GM21825 (cell line): ENCODE measurements around the gene PRKAG1.

ENCODE experiments used
- ATAC-seq: cut with Tn5 transposase; IDR thresholded peaks from one replicate; pipeline ENCODE4 v1.9.1; 2021; ENCODE audit warnings: mild to moderate bottlenecking, moderate library complexity; ENCODE audit not compliant: unreplicated experiment

Gene PRKAG1

GRCh38 chr12:49032679-49033447 is 14.3 kb upstream of the PRKAG1 start:
- no peak for ATAC-seq

- ATAC-seq = no peak
These were observed 13.7 kb upstream of the PRKAG1 start for GRCh38 chr12:49032276-49032675.

GRCh38 chr12:49031573-49032161 is 13.1 kb upstream of the PRKAG1 start:
- no peak for ATAC-seq

DNA sequence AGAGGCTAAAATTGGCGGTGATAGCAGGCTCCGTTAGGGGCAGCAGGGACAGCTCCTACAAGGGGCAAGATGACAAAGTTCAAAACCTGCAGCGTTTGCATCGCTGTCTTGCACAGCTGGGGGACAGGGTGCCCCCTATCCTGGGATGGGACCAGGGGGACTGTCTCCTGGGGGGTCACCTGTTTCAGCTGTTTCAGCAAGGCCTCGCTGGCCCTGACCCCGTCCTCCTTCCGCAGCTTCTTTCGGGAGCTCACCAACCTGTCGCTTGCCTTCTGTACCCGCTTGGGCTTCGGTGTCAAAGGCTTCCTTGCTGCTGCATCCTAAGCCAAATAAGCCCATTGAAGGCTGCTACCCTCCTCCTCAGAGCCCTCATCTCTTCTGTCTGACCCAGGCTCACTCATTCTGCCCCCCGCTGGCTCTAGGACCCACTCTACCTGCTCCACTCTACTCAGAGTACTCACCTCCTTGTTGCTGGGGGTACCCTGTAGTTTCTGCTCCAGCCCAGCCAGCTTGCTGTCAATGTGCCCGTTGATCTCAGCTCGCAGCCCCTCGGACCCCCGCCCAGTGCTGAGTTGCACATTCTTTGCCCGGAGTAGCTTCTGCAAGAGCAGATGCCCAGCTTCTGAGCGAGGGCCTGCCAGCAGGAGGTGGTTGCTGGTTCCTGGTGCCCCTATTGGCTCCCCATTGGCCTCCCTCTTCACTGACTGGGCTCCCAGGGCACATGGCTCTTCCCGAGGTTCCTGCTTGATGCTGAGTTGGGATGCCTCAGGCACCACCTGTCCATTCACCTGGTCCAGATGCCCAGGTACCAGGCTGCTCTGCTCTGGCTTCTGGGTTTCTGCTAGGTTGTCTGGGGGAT is 12.4 kb upstream of the PRKAG1 start:
- ATAC-seq = no peak

GRCh38 chr12:49030119-49030518 is 11.5 kb upstream of the PRKAG1 start:
- no peak for ATAC-seq

- ATAC-seq = no peak
These were observed 10.2 kb upstream of the PRKAG1 start for GRCh38 chr12:49028666-49029275.

- ATAC-seq = no peak
These were observed 9.4 kb upstream of the PRKAG1 start for GRCh38 chr12:49027846-49028555.

DNA sequence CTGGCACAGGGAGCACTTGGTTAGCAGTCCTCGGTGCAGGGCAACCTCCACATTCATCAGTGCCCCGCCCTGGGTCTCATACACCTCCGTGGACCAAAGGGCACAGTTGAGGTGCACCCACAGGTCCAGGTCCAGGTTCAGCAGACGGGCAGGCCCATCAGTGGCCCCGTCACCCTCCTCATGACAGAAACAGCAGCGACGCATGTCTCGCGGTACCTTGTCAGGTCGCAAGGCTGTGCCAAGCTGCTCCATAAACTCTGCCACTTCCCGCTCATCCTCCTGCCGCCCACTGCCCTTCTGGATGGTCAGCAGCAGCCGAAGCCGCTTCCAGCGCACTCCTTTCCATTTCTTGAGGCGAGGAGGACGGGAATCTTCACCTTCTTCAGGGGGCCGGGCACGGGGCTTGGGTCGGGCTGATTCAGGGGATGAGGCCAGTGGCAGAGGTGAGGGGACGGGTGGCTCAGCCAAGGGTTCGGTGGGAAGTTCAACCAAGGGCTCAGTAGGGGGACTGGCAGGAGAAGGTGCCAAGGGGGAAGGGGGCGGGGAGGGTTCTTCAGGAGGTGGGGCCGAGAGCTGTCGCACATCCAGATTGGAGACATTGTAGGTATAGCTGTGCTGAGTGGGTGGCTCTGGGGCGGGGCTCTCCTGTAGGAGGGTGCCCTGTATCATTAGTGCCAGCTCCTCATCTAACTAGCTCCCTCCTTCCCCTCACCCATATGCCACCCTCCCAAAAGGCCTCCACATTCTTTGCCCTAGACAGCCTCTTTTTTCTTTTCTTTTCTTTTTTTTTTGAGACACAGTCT is 8.3 kb upstream of the PRKAG1 start:
- ATAC-seq = no peak

DNA sequence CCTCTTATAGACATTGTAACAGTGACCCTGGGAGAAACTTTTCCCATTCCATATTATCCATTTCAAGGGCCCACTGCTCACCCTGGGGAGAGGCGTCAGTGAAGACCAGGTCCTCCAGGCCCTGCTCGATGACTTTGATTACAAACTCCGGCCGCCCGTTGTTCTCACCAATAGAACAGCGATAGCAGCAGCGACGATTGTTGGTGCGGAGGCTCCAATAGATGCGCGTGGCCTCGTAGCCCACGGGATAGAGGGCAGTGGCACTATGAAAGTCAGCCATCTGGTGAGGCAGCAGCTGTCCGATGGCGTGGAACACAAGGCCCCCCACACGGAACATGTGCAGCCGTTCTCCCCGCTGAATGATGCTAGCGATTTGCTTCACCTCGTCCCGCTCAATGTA is 7.5 kb upstream of the PRKAG1 start:
- ATAC-seq = no peak

- ATAC-seq = no peak
These were observed 6.9 kb upstream of the PRKAG1 start for GRCh38 chr12:49025463-49025862.

- no peak for ATAC-seq
These were observed 6.0 kb upstream of the PRKAG1 start for GRCh38 chr12:49024543-49024942.

GRCh38 chr12:49023812-49024211 is 5.2 kb upstream of the PRKAG1 start:
- ATAC-seq = no peak

- no peak for ATAC-seq
These were observed 4.1 kb upstream of the PRKAG1 start for GRCh38 chr12:49022558-49023178.

DNA sequence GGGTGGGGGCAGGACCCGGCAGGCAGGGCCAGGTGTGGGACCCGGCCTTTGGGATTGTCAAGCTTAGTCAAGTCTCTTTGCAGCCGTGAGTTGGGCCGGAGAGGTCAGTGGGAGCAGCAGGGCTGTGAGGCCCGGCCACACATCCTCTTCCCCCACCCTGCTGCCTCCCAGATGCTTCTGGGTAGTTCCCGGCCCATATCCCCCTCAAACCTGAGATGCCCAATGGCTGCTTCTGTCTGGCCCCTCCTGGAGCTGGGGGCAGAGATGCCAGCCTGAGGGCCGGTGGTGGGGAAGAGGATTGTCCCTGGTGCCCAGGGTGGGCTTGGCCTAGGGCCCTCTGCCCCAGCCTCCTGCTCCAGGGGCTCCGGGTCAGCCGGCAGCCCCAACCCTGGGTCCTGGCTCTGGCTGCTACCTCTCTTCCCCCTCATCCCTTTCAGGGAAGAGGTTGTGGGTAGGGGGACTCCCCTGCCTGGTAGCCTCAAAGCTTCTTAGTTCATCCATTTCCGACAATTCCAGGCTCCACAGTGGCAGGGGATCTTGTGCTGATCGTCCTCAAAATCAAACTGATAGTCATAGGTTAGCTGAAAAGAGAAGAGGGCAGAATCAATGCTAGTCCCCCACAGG is 2.8 kb upstream of the PRKAG1 start:
- ATAC-seq = no peak

DNA sequence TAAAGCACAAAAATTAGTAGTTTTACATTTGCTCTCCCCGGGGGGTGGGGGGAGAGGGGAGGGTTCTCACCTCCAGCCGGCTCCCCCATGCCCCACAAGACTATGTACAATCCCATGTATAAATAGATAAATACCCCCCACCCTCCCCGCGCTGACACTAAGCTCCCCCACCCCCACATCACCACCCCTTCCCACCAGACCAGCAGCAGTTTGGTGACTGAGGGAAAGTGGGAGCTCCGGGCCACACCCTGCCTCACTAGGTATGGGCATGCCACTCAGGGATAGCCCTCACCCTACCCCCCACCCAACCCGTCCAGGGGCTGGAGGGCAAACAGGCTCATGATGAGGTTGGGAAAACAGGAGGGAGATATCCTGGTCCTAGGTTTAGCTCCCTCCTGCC is 1.9 kb upstream of the PRKAG1 start:
- no peak for ATAC-seq

DNA sequence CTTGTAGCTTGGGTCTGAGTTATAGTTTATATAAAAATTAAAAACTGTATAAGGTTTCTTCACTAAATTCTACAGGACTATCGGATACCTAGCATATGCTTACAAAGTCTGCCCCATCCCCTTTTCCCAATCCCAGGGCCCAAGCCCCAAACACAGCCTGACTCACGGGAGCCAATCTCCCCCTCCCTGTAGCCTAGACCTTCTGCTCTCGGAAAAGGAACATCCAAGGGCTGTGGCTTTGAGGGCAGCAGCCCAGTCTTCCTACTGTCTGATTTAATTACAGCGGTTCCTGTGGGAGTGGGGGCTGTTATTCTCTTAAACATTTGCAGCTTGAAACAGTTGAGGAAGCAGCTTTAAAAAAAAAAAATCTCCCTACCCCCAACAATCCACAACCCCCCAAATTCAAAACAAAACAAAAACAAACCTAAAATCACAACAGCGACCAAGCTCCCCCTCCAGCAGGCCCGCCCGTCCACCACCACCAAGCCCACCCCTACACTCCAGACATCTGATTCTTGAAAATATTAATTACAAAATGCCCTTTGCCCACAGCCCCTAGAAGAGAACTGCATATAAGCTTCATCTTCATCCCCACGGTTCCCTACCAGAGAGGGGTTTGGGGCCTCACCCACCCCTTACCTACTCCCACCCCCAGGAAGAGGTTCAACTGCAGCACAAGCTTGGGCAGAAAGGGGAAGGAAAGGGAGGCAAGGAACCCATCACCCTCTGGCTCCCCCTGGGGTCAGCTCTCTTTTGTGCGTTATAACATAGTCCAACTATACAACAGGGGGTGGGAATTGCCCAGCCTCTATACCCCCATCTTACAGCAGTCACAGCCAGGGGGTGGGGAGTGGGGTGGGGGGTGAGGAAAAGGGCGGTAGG is 1.1 kb upstream of the PRKAG1 start:
- ATAC-seq = no peak

GRCh38 chr12:49019120-49019430 is 499 bp upstream of the PRKAG1 start:
- ATAC-seq = peak; percentile 14

DNA sequence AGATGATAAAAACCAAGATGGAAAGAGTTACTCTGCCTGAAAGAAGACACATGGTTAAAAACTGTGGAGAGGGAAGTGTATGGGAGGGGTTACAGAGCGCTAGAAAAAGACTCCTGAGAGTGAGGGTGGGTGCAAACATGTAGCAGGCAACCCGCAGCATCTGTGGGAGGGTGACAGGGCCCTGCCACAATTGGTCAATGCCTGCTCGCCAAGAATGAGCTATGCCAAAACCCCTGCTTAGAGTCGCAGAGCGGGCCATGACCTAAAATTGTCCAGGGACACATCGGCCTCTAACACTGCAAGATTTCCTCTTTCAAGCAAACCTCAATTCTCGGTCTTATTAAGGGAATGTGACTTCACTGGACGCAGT is 700 bp downstream of the PRKAG1 start:
- ATAC-seq = peak; percentile 17
